Osteocyte (in vitro differentiated cells): ENCODE results near the gene SLC7A14. TPM values are rescaled to one million over a fixed set of nuclear protein-coding genes. Genes with fewer than 3 reads are reported as not detected.

ENCODE experiments used
- DNase-seq: peaks from one replicate; pipeline ENCODE4 v3.0.0; 2021; ENCODE audit warnings: mixed read lengths; ENCODE audit not compliant: unreplicated experiment; ENCODE audit errors: extremely low spot score
- H3K27ac Mint-ChIP-seq: one replicate; pipeline ENCODE4 v1.8.0; 2021; ENCODE audit warnings: mild to moderate bottlenecking, mixed read lengths; ENCODE audit not compliant: unreplicated experiment
- H3K27me3 Mint-ChIP-seq: one replicate; pipeline ENCODE4 v1.8.0; 2021; ENCODE audit warnings: mixed read lengths; ENCODE audit not compliant: unreplicated experiment
- H3K36me3 Mint-ChIP-seq: one replicate; pipeline ENCODE4 v1.8.0; 2021; ENCODE audit warnings: mixed read lengths; ENCODE audit not compliant: unreplicated experiment
- H3K4me1 Mint-ChIP-seq: one replicate; pipeline ENCODE4 v1.8.0; 2021; ENCODE audit warnings: mixed read lengths; ENCODE audit not compliant: unreplicated experiment
- H3K4me3 Mint-ChIP-seq: one replicate; pipeline ENCODE4 v1.8.0; 2021; ENCODE audit warnings: mild to moderate bottlenecking, moderate library complexity, mixed read lengths; ENCODE audit not compliant: unreplicated experiment
- H3K9me3 Mint-ChIP-seq: one replicate; pipeline ENCODE4 v1.8.0; 2021; ENCODE audit warnings: mixed read lengths; ENCODE audit not compliant: unreplicated experiment
- CTCF ChIP-seq: fragments of 200-600 bp; sonication (generic); IDR thresholded peaks from 2 replicates; pipeline ENCODE4 v1.5.0; 2021; ENCODE audit warnings: antibody characterized with exemption, mild to moderate bottlenecking, moderate library complexity
- total RNA-seq: library from RNA; stranded (reverse); gene quantifications from 2 replicates; pipeline ENCODE4 v1.2.1, GENCODE V29; 2021

The SLC7A14 gene
- total RNA-seq, 1 donor from 2014 or later = 2.1 TPM

GRCh38 chr3:170480111-170480510 lies 105.8 kb downstream of the SLC7A14 start:
- no peaks in the 10 kb centered on the region for H3K27me3 Mint-ChIP-seq
- H3K9me3 Mint-ChIP-seq = no peaks in the 10 kb centered on the region
- no peak for TF ChIP-seq CTCF
- H3K4me3 Mint-ChIP-seq = no peak overlapping the region
- no peak for DNase-seq
- H3K4me1 Mint-ChIP-seq = peaks cover 21% of the 10 kb centered on the region
- H3K36me3 Mint-ChIP-seq = no peaks in the 10 kb centered on the region
- H3K27ac Mint-ChIP-seq = no peak overlapping the region

DNA sequence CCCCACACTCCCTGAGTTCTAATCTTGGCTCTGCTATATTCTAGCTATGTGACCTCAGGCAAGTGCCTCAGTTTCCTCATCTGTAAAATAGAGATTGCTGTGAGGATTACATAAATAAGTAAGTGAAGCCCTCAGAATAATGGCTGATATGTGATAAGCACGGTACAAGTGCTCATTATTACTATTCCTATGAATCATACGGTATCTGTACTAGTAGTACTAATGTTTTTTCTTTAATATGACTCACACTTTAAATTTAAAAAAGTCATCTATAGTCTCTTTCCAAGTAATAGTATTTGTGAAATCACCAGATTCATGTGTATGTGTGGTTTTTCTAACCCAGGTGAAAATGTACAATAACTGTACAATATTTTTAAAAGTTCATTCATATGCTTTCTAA lies 108.5 kb downstream of the SLC7A14 start:
- no peak for TF ChIP-seq CTCF
- Mint-ChIP-seq H3K4me3 (no peak overlapping the region), H3K27me3 (no peaks in the 10 kb centered on the region), H3K27ac (no peak overlapping the region), H3K4me1 (peaks cover 33% of the 10 kb centered on the region), H3K9me3 (no peaks in the 10 kb centered on the region), H3K36me3 (no peaks in the 10 kb centered on the region)
- no peak for DNase-seq

DNA sequence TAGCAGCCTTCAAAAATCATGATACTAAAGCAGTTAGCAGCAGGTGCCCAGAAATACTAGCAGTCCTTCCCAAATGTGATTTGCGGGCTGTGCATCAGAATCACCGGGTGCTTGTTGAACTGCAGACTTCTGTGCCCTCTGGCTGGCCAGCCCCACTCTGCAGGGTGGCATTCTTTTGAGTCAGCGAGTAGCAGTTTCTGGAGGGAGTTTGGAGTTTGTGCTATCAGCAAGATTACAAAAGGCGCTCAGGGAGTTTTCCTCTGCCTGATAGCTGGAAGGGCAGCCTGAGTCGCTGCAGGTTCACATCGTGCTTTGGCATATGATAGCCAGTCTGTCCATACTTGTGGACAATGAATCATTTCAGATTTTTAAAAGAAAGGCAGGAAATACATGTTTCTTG lies 109.6 kb downstream of the SLC7A14 start:
- Mint-ChIP-seq H3K27me3 (no peaks in the 10 kb centered on the region), H3K4me1 (peaks cover 33% of the 10 kb centered on the region), H3K4me3 (no peak overlapping the region), H3K36me3 (no peaks in the 10 kb centered on the region), H3K9me3 (no peaks in the 10 kb centered on the region), H3K27ac (no peak overlapping the region)
- no peak for TF ChIP-seq CTCF
- DNase-seq = no peak

DNA sequence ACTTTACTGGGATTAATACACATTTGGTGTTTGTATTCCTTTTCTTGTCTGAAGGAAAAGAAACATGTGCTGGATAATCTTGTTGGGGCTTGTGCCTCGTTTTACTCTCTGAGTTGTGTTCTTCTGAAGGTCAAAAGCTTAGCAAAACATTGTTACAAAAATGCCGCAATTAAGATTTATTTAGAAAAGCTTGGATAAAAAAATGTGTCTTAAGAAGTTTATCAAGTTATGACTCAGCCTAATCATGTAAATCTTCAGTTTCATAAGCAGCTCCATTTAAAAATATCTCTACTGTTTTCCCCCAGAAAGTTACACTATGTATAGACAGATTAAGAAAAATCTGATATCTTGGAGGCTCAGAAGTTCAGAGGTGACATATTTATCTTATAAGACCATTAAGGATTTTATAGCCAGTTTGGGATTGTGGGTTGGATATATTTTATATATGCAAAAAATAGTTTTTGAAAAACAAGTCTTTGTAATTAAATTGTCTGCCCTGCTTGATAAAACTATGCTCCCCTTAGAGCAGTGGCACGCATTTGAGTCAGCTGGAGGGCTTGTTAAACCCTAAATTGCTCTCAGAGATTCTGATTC lies 110.7 kb downstream of the SLC7A14 start:
- Mint-ChIP-seq H3K27ac (no peak overlapping the region), H3K36me3 (no peaks in the 10 kb centered on the region), H3K9me3 (no peaks in the 10 kb centered on the region), H3K4me1 (peaks cover 40% of the 10 kb centered on the region), H3K27me3 (no peaks in the 10 kb centered on the region), H3K4me3 (no peak overlapping the region)
- no peak for TF ChIP-seq CTCF
- no peak for DNase-seq

GRCh38 chr3:170473358-170473757 lies 112.5 kb downstream of the SLC7A14 start:
- TF ChIP-seq CTCF = no peak
- Mint-ChIP-seq H3K4me3 (no peak overlapping the region), H3K27me3 (no peaks in the 10 kb centered on the region), H3K36me3 (no peaks in the 10 kb centered on the region), H3K4me1 (peaks cover 51% of the 10 kb centered on the region), H3K27ac (no peak overlapping the region), H3K9me3 (no peaks in the 10 kb centered on the region)
- DNase-seq = no peak
